Epithelial cell of proximal tubule (primary cell): ENCODE measurements around the gene TP53BP1. TPM values are rescaled to one million over a fixed set of nuclear protein-coding genes. Genes with fewer than 3 reads are reported as not detected.

Experiments used
- DNase-seq: peaks from one replicate; pipeline ENCODE4 v3.0.0-alpha.2; 2011; ENCODE audit warnings: low read depth
- H3K4me3 ChIP-seq: 2 replicates; pipeline ENCODE4 v1.5.1; 2011; ENCODE audit warnings: low read depth, mild to moderate bottlenecking, low read length
- CTCF ChIP-seq: conservative IDR thresholded peaks from 2 replicates; pipeline ENCODE4 v1.5.1; 2012; ENCODE audit warnings: low read depth, mild to moderate bottlenecking, low read length
- total RNA-seq: library from RNA; depleted of rRNA; stranded (reverse); fragments of >200 nt; gene quantifications from 2 replicates; pipeline ENCODE4 v1.2.3, GENCODE V29; 2015

The TP53BP1 gene
- total RNA-seq, 1 donor from 2014 or later, result 28.8 TPM

- DNase-seq, result no peak
- no peak for TF ChIP-seq CTCF
- no peak overlapping the region for H3K4me3 ChIP-seq
These were observed 32.2 kb upstream of the TP53BP1 start for GRCh38 chr15:43525131-43525530.

DNA sequence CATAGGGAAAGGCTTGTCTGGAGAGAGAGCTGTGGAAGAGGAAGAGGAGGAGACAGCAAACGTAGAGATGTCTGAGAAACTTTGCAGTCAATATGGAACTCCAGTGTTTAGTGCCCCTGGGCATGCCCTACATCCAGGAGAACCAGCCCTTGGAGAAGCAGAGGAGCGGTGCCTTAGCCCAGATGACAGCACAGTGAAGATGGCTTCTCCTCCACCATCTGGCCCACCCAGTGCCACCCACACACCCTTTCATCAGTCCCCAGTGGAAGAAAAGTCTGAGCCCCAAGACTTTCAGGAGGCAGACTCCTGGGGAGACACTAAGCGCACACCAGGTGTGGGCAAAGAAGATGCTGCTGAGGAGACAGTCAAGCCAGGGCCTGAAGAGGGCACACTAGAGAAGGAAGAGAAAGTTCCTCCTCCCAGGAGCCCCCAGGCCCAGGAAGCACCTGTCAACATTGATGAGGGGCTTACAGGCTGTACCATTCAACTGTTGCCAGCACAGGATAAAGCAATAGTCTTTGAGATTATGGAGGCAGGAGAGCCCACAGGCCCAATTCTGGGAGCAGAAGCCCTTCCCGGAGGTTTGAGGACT, 31.4 kb upstream of the TP53BP1 start:
- H3K4me3 ChIP-seq, result no peak overlapping the region
- no peak for DNase-seq
- TF ChIP-seq CTCF, result no peak

- no peak for DNase-seq
- no peak overlapping the region for H3K4me3 ChIP-seq
- no peak for TF ChIP-seq CTCF
These were observed 30.7 kb upstream of the TP53BP1 start for GRCh38 chr15:43523646-43524045.

- no peak for DNase-seq
- no peak overlapping the region for H3K4me3 ChIP-seq
- TF ChIP-seq CTCF, result no peak
These were observed 29.3 kb upstream of the TP53BP1 start for GRCh38 chr15:43522247-43522646.

GRCh38 chr15:43521419-43521818, 28.5 kb upstream of the TP53BP1 start:
- no peak for TF ChIP-seq CTCF
- no peak for DNase-seq
- H3K4me3 ChIP-seq, result no peak overlapping the region

DNA sequence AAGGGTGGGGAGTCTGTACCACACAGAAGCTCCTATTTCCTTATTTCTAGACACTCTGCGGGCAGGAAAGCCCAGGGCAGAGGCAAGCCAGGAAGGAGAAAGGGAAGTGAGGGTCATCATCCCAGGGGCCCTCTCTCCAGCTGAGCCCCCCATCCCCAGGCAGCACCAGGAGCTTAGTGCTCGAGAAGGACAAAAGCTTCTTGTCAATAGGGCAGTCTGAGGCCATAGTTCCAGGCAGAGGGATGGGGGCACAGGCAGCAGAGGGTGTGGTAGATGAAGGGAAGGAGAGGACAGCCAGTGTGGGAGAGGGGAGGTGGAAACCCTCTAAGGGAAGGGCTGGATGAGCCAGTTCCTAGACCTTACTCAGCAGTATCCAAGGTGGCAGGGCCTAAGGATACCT, 27.2 kb upstream of the TP53BP1 start:
- H3K4me3 ChIP-seq, result no peak overlapping the region
- no peak for DNase-seq
- no peak for TF ChIP-seq CTCF

- no peak overlapping the region for H3K4me3 ChIP-seq
- TF ChIP-seq CTCF, result no peak
- DNase-seq, result no peak
These were observed 26.2 kb upstream of the TP53BP1 start for GRCh38 chr15:43519196-43519595.
